ENCODE data around the gene CASP10.

Gene CASP10

GRCh38 chr2:201203916-201204654 lies 21.1 kb downstream of the CASP10 start:
- TF ChIP-seq POLR2A (IDR thresholded peaks at IDR 0.05; ENCODE audit: low read depth, low read length): no peak
- TF ChIP-seq POLR2AphosphoS5 (IDR thresholded peaks at IDR 0.05; ENCODE audit: low read depth, low read length): no peak
- TF ChIP-seq TAF1 (IDR thresholded peaks at IDR 0.05; ENCODE audit: borderline replicate concordance, low read depth, low read length): no peak
- FAIRE-seq: no peak
- DNase-seq (ENCODE audit: insufficient read length): no peak

GRCh38 chr2:201204655-201205514 lies 21.9 kb downstream of the CASP10 start:
- FAIRE-seq (no peak), DNase-seq (ENCODE audit: insufficient read length) (no peak)
- TF ChIP-seq POLR2AphosphoS5 (IDR thresholded peaks at IDR 0.05; ENCODE audit: low read depth, low read length) (no peak), POLR2A (IDR thresholded peaks at IDR 0.05; ENCODE audit: low read depth, low read length) (no peak), TAF1 (IDR thresholded peaks at IDR 0.05; ENCODE audit: borderline replicate concordance, low read depth, low read length) (no peak)

DNA sequence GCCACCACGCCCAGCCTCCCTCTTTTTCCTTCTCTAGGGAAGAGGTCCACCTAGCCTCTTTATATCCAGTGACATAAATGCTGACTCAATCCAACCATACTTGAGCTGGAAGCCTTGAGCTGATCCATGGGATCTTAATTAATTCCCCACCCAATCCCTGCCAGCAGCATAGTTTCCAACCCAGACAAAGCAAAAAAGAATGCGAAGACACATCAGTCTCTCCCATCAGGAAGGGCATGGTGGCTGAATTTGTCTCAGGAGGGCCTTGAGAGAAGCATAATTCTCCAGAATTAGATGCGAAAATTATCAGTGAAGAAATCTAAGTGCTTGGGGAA lies 22.5 kb downstream of the CASP10 start:
- TF ChIP-seq POLR2A (IDR thresholded peaks at IDR 0.05; ENCODE audit: low read depth, low read length) (no peak), TAF1 (IDR thresholded peaks at IDR 0.05; ENCODE audit: borderline replicate concordance, low read depth, low read length) (no peak)
- no peak for DNase-seq (ENCODE audit: insufficient read length)
- no peak for FAIRE-seq

DNA sequence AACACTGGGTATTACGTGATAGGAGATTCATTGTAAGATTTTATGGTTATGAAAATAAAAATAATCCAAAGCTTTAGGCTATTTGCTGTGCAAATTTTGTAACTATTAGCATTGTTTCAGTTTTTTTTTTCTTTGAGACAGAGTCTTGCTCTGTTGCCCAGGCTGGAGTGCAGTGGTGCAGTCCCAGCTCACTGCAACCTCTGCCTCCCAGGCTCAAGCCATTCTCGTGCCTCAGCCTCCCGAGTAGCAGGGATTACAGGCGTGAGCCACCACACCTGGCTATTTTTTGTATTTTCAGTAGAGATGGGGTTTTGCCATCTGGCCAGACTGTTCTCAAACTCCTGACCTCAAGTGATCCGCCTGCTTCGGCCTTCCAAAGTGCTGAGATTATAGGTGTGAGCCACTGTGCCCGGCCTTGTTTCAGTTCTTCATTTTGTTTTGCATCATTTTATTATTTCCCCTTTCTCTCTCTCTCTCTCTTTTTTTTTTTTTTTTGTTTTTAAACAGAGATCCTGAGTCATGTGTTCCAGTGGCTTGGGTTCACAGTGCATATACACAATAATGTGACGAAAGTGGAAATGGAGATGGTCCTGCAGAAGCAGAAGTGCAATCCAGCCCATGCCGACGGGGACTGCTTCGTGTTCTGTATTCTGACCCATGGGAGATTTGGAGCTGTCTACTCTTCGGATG lies 25.8 kb downstream of the CASP10 start:
- TF ChIP-seq TAF1 (IDR thresholded peaks at IDR 0.05; ENCODE audit: borderline replicate concordance, low read depth, low read length): no peak
- no peak for TF ChIP-seq POLR2AphosphoS5 (IDR thresholded peaks at IDR 0.05; ENCODE audit: low read depth, low read length)
- no peak for TF ChIP-seq POLR2A (IDR thresholded peaks at IDR 0.05; ENCODE audit: low read depth, low read length)
- FAIRE-seq (peak; percentile 53), DNase-seq (ENCODE audit: insufficient read length) (no peak)

GRCh38 chr2:201215963-201216362 lies 33.0 kb downstream of the CASP10 start:
- no peak for DNase-seq (ENCODE audit: insufficient read length)
- FAIRE-seq: no peak
- TF ChIP-seq POLR2A (IDR thresholded peaks at IDR 0.05; ENCODE audit: low read depth, low read length) (no peak), TAF1 (IDR thresholded peaks at IDR 0.05; ENCODE audit: borderline replicate concordance, low read depth, low read length) (no peak), POLR2AphosphoS5 (IDR thresholded peaks at IDR 0.05; ENCODE audit: low read depth, low read length) (no peak)

DNA sequence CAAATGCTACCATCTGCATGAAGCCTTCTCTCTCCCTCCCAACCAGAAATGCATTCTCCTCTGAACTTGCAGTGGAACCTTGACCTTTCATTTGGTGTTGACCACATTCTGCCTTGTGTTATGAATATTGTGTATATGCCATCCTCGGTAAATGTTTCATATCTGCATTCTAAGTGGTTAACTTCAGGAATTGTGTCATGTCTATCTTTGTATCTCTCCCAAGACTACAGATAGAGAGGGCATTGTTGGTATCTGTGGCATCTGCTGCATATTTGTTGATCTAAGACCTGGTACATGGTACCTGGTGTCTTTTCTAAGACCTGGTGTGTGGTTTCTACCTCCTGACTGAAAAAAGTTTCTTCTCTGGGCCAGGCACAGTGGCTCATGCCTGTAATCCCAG lies 34.0 kb downstream of the CASP10 start:
- no peak for FAIRE-seq
- TF ChIP-seq POLR2A (IDR thresholded peaks at IDR 0.05; ENCODE audit: low read depth, low read length) (no peak), POLR2AphosphoS5 (IDR thresholded peaks at IDR 0.05; ENCODE audit: low read depth, low read length) (no peak), TAF1 (IDR thresholded peaks at IDR 0.05; ENCODE audit: borderline replicate concordance, low read depth, low read length) (no peak)
- no peak for DNase-seq (ENCODE audit: insufficient read length)

DNA sequence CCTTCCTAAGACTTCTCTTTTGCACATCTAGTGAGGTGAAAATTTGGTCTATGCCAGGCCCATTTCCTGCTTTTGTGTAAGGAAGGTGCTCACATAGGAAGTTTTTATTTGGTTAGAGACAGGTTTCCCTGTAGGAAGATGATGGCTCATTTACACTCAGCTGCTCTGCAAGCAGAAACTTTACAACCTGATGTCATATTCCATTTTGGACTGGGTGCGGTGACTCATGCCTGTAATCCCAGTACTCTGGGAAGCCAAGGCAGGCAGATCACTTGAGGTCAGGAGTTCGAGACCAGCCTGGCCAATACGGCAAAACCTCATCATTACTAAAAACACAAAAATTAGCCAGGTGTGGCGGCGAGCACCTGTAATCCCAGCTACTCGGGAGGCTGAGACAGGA lies 35.8 kb downstream of the CASP10 start:
- FAIRE-seq: no peak
- DNase-seq (ENCODE audit: insufficient read length): no peak
- no peak for TF ChIP-seq POLR2A (IDR thresholded peaks at IDR 0.05; ENCODE audit: low read depth, low read length)
- no peak for TF ChIP-seq POLR2AphosphoS5 (IDR thresholded peaks at IDR 0.05; ENCODE audit: low read depth, low read length)
- TF ChIP-seq TAF1 (IDR thresholded peaks at IDR 0.05; ENCODE audit: borderline replicate concordance, low read depth, low read length): no peak

- DNase-seq (ENCODE audit: insufficient read length) (no peak), FAIRE-seq (no peak)
- TF ChIP-seq TAF1 (IDR thresholded peaks at IDR 0.05; ENCODE audit: borderline replicate concordance, low read depth, low read length): no peak
- no peak for TF ChIP-seq POLR2AphosphoS5 (IDR thresholded peaks at IDR 0.05; ENCODE audit: low read depth, low read length)
- TF ChIP-seq POLR2A (IDR thresholded peaks at IDR 0.05; ENCODE audit: low read depth, low read length): no peak
Observed at GRCh38 chr2:201219328-201220096, 36.6 kb downstream of the CASP10 start.

GRCh38 chr2:201220102-201220570 lies 37.2 kb downstream of the CASP10 start:
- DNase-seq (ENCODE audit: insufficient read length) (no peak), FAIRE-seq (no peak)
- no peak for TF ChIP-seq POLR2A (IDR thresholded peaks at IDR 0.05; ENCODE audit: low read depth, low read length)
- TF ChIP-seq TAF1 (IDR thresholded peaks at IDR 0.05; ENCODE audit: borderline replicate concordance, low read depth, low read length): no peak
- no peak for TF ChIP-seq POLR2AphosphoS5 (IDR thresholded peaks at IDR 0.05; ENCODE audit: low read depth, low read length)

DNA sequence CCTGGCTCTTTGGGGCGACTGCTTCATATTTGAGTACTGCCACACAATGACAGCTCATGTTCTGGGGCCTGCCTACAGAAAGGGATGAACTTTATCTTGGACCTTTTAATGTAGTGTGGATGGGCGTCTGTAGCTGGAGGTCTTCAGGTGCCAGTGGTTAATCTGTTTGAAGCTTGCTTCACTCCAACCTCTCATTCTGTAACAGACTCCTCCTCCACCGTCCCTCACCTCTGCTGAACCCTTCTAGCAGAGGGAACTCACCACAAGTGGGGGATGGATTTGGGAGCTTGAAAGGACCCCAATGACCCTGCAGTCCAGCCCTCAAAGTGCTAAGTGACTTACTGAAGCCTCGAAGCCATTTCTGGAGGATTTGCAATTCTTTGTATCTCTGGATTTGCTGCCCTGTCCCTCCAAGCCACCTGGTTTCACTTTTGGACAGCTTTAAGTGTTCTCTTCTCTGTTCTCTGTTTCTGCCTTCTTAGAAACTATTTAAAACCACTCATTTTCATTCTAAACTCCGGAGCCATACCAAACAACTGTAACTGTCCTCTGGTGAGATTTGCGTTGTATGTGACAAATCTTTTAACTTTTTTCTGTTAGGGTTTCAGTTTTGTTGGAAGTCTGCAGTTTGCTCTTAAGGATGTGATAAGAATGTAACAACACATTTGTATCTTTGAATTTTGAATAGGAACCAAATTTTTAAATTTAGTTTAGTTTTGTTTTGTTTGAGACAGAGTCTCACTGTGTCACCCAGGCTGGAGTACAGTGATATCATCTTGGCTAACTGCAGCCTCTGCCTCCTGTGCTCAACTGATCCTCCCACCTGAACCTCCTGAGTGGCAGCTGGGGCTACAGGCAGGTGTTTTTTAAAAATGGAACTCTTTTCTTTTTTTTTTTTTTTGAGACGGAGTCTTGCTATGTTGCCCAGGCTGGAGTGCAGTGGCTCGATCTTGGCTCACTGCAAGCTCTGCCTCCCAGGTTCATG lies 40.4 kb downstream of the CASP10 start:
- DNase-seq (ENCODE audit: insufficient read length): no peak
- peak; percentile 86 for FAIRE-seq
- no peak for TF ChIP-seq POLR2AphosphoS5 (IDR thresholded peaks at IDR 0.05; ENCODE audit: low read depth, low read length)
- TF ChIP-seq POLR2A (IDR thresholded peaks at IDR 0.05; ENCODE audit: low read depth, low read length): no peak
- TF ChIP-seq TAF1 (IDR thresholded peaks at IDR 0.05; ENCODE audit: borderline replicate concordance, low read depth, low read length): no peak

All from GM12892 (cell line).